ENCODE measurements around the gene PLCG2. TPM values are rescaled to one million over a fixed set of nuclear protein-coding genes. Genes with fewer than 3 reads are reported as not detected.

PLCG2 gene
- total RNA-seq, 1 experiment from 2014 or later, result 6.0 TPM

DNA sequence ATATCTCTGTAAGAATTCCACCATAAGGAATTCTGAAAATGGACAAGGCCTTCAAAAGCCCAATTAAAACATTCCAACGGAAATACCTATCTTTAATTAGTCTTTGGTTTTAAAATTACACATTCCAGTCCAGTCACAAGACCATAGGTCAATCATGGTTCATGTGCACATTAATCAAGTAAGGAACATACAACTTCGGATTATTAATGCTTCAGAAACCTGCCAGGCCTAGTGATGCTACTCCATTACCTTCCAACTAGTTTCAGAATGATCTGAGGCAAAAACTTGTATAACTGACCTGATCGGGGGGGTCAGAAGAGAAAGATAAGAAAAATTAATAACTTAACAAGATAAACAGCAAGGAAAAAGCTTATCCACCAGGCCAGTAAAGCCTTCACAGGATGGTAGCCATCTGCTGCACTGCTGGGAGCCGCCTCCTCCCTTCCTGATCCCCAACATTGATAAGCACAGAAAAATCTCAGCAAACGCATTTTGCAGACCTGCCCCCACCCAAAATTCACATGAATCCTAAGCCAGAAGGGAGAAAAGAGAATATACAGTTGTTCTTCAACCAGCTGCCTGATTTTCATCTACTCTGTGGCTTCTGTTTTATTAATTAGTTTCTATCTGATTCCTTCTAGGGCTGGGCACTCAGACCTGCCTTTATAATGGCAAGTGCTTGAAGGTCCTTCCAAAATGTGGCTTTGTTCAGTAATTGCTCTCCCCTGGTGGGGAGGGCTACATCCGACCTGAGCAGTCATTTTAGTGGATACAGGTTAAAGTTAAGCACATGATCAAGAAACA is 226.1 kb downstream of the PLCG2 start:
- Mint-ChIP-seq H3K9me3 (peaks cover 26 to 28% of the 10 kb centered on the region in 2 experiments), H3K36me3 (ENCODE audit: insufficient read depth in 1 of 3, low read depth in 3 of 3) (peaks cover 19 to 24% (median 23%) of the 10 kb centered on the region in 3 experiments), H3K4me3 (no peak overlapping the region), H3K4me1 (peaks cover 0 to 7% of the 10 kb centered on the region in 2 experiments; a peak in 2 of 4 replicates), H3K27ac (no peak overlapping the region), H3K27me3 (ENCODE audit: low read depth) (peaks cover 8% of the 10 kb centered on the region)
- no peak overlapping the region for H3K4me2 ChIP-seq (ENCODE audit: insufficient read depth, insufficient read length, low read length)
- no CpG with 5 or more reads among the region's 6 CpGs for WGBS (ENCODE audit: extremely low coverage, insufficient read length, low lambda C conversion rate)
- H3K4ac ChIP-seq (ENCODE audit: low read depth, low read length), result no peak overlapping the region
- no peak overlapping the region for H2BK15ac ChIP-seq (ENCODE audit: low read depth, low read length)
- H3K23me2 ChIP-seq (ENCODE audit: insufficient read length, low read depth, low read length, poor library complexity, severe bottlenecking), result no peaks in the 10 kb centered on the region
- H3K27ac ChIP-seq (ENCODE audit: insufficient read length, low read depth, low read length), result no peak overlapping the region
- no peak overlapping the region for H2AK5ac ChIP-seq (ENCODE audit: insufficient read length, low read length)
- no peak overlapping the region for H4K8ac ChIP-seq (replicated peaks; ENCODE audit: insufficient read length, low read depth, low read length)
- H3K79me1 ChIP-seq (ENCODE audit: insufficient read depth, low read depth, low read length, poor library complexity, severe bottlenecking), result no peaks in the 10 kb centered on the region
- H2BK12ac ChIP-seq (ENCODE audit: insufficient read length, low read depth, low read length), result no peak overlapping the region
- no peaks in the 10 kb centered on the region for H3K79me2 ChIP-seq (ENCODE audit: insufficient read depth, low read length)
- no peak overlapping the region for H2AFZ ChIP-seq (ENCODE audit: low read length)
- H2BK120ac ChIP-seq (ENCODE audit: low read depth, low read length, poor library complexity, severe bottlenecking), result no peak overlapping the region
- DNase-seq, result no peak
- H3T11ph ChIP-seq (ENCODE audit: low read length), result no peak overlapping the region
- H2BK5ac ChIP-seq (ENCODE audit: insufficient read length, low read length), result no peak overlapping the region
- TF ChIP-seq, protein P1, sequence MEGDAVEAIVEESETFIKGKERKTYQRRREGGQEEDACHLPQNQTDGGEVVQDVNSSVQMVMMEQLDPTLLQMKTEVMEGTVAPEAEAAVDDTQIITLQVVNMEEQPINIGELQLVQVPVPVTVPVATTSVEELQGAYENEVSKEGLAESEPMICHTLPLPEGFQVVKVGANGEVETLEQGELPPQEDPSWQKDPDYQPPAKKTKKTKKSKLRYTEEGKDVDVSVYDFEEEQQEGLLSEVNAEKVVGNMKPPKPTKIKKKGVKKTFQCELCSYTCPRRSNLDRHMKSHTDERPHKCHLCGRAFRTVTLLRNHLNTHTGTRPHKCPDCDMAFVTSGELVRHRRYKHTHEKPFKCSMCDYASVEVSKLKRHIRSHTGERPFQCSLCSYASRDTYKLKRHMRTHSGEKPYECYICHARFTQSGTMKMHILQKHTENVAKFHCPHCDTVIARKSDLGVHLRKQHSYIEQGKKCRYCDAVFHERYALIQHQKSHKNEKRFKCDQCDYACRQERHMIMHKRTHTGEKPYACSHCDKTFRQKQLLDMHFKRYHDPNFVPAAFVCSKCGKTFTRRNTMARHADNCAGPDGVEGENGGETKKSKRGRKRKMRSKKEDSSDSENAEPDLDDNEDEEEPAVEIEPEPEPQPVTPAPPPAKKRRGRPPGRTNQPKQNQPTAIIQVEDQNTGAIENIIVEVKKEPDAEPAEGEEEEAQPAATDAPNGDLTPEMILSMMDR (conservative IDR thresholded peaks at IDR 0.05), result no peak
- H4K91ac ChIP-seq (ENCODE audit: insufficient read length, low read depth, low read length), result no peak overlapping the region
- H4K20me1 ChIP-seq (ENCODE audit: control insufficient read depth, insufficient read depth, insufficient read length), result no peaks in the 10 kb centered on the region
- H3K56ac ChIP-seq (ENCODE audit: insufficient read length, low read depth, low read length), result no peak overlapping the region
- no peak overlapping the region for H3K9ac ChIP-seq (ENCODE audit: extremely low read depth, insufficient read length, low read length)
- no peak overlapping the region for H3K18ac ChIP-seq (ENCODE audit: insufficient read length, low read depth, low read length)
- no peak overlapping the region for H3K23ac ChIP-seq (ENCODE audit: insufficient read length, low read depth, low read length)
- no peak overlapping the region for H3K14ac ChIP-seq (ENCODE audit: insufficient read depth, low read length)
- H3K4me1 ChIP-seq (ENCODE audit: insufficient read depth, low read length), result no peaks in the 10 kb centered on the region
- H3K27me3 ChIP-seq (ENCODE audit: insufficient read depth, low read length), result no peaks in the 10 kb centered on the region
- no peak overlapping the region for H4K5ac ChIP-seq (ENCODE audit: insufficient read length, low read depth, low read length)
- no peak overlapping the region for H2BK20ac ChIP-seq (ENCODE audit: low read depth, low read length, poor library complexity, severe bottlenecking)
- H3K9me3 ChIP-seq (ENCODE audit: control insufficient read depth, low read depth, low read length), result peaks cover 5% of the 10 kb centered on the region
